ENCODE results near the gene B3GALNT2.

The B3GALNT2 gene

DNA sequence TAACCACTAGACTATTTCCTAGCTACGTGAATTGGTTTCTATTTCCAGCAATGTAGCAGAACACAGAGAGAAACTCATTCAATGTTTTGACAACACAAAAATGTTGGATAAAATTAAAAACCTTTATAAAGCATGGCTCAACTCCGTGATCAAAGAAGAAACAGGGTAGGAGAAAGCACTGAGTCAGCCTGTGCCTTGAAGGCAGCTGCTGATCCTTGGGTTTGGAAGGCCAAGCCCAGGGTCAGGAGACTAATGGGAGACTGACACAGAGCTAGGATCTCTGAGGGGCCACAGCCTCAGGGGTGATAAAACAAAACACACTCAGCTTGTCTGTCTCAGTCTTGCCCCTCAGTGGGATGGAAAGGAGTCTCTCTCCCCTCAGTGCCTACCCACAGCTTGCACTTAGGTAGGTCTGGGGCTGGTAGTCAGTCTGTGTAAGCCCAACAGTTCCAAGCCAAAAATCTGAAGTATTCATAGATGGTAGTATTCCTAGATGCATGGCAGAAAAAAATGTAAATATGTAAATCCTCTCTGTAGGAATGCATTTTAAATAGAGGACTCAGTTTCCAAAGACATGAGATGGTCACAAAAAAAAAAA is 53.3 kb downstream of the B3GALNT2 start:
- DNase-seq = no peak

DNA sequence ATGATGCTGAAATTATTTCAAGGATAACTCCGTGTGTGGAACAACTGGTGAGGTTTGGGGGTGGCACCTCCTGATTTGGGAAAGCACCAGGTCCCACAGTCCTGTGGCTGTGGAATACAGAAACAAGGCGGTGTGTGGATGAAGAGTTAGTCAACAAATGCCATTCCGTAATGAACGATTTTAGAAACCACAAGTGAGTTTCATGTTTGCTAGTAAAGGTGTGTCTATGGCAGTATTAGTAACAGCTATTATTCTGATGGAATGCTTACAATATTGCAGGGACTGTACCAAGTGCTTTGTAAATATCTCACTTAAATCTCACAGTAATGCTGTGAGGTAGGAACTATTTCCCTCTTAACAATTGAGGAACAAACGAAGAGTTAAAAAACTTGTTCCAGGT is 53.8 kb downstream of the B3GALNT2 start:
- DNase-seq = no peak

DNA sequence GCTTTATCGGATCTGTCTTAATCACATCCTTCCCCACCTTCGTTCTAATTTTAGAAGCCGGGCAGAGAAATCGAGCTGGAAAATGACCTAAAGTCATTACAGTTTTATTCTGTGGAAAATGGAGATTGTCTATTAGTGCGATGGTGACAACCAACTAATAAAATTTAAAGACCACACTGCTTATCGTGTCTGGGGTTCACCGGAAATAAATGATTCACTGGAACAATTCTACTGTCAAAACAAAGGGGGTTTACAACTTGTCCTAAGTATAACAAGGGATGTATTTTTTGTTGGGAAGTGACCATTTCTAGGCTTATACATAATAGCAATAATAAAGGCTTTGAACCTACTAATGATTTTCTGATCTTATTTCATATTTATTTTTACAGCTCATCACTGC is 55.6 kb downstream of the B3GALNT2 start:
- no peak for DNase-seq

DNA sequence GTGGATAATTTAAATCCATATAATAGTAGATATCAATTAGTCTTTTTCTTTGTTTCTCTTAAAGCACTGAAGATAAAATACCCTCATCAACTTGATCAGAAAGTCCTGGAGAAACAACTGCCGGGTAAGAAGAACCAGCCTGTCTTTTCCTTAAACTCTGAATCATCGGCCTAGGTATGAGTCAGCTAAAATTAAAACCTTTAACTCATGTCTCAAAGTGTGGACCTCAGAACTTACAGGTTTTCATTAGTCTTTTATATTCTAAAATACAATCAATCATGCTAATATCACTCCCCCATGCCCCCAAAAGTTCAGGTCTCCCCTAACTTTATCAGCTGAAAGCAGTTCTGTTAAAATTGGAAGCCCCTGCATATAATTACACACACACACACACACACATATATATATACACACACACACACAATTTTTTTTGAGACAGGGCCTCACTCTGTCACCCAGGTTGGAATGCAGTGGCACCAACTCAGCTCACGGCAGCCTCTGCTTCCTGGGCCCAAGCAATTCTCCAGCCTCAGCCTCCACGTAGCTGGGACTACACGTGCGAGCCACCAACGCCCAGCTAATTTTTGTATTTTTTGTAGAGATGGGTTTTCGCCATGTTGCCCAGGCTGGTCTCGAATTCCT is 61.3 kb downstream of the B3GALNT2 start:
- no peak for DNase-seq

DNA sequence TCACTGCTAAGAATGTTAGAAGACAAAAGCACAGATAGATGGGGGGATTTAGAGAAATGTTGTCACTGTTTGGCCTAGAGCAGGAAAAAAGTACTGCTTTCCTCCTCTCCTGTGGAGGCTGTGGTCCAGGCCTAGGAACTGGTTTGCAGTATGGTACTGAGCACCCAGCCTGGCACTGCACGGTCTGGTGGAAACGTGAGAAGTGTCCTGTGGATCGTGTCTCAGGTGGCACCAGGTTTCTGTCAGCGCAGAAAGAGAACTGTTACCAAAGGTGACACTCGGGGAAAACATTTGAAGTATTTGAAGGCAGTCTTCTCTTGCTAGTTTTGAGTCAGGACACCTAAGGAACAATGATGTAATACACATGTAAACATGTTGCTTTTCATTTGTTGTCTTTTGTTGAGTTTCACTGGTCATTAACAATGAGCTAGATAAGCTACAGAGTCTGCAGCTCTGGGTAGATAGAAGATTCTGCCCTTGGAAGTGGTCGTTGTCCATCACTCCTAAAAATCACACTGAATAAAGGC is 63.0 kb downstream of the B3GALNT2 start:
- no peak for DNase-seq

DNA sequence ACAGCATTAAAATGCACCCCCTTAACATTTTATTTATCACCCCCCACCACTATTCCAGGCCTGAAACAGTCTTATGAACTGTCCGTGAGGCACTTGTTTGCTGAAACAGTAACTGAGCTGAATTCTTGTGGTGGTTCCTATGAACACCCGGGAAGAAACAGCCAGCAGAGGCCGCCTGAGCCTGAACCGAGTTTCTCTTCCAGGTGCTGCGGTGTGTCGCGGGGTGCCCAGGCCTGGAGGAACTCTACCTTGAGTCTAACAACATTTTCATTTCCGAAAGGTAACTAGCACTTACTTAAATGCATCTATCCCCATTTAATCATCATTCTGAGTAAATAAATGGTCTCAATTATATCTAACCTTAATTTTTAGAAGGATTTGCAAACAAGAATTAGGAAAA is 70.3 kb downstream of the B3GALNT2 start:
- DNase-seq = no peak

DNA sequence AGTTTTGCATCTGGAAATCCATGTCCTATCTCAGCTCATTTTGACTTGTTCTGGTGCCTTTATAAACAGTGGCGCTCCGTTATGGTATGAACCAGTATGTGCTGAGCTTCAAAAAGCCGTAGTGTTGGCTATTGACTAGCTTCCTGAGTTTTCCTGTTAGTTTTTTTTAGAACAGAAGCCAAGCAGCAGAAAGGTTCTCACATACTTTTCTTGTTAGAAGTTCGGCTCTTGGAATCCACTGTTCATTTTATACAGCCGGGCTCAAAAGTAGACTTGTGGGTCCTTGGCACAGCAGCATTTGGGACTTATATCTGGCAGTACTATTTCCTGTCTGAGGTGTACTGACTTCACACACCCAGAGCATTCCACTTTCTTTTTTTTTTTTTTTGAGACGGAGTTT is 73.3 kb downstream of the B3GALNT2 start:
- no peak for DNase-seq

DNA sequence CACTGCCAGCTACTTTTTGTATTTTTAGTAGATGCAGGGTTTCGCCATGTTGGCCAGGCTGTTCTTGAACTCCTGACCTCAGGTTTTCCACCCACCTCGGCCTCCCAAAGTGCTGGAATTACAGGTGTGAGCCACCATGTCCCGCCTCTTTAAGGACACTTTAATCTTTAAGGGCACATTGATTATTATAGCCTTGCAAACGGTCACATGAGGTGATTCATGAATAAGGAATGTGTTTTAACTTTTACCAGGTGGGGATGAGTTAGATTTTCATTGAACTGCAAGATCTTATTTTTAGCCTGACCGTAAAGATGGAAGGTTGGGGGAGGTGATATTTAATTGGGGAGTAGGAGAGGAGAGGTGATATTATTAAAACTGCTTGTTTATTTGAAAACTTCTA is 75.1 kb downstream of the B3GALNT2 start:
- DNase-seq = no peak

DNA sequence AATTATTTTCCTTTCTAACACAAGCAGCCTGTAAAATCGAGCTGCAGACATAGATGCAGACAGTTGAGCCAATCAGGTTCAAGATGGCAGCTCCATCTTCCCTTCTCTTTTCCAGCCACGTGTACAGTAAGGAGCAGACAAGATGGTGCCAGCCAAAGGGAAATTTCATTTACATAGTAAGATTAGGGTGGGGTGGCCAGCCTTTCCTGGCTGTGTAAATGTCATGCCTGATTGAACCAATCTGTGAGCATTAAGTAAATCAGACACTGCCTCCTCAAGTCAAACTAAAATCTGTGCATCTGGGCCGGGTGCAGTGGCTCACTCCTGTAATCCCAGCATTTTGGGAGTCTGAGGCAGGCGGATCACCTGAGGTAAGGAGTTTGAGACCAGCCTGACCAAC is 76.8 kb downstream of the B3GALNT2 start:
- DNase-seq = no peak

DNA sequence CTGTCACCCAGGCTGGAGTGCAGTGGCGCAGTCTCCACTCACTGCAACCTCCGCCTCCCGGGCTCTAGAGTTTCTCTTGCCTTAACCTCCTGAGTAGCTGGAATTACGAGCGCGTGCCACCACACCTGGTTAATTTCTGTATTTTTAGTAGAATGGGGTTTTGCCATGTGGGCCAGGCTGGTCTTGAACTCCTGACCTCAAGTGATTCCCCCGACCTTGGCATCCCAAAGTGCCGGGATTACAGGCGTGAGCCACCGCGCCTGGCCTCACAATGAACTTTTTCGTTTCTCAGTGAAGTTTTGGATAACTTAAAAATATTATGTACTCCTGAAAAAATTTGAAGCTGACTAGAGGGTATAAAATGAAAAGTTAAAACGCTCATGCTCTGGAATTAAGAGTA is 77.6 kb downstream of the B3GALNT2 start:
- DNase-seq = no peak

DNA sequence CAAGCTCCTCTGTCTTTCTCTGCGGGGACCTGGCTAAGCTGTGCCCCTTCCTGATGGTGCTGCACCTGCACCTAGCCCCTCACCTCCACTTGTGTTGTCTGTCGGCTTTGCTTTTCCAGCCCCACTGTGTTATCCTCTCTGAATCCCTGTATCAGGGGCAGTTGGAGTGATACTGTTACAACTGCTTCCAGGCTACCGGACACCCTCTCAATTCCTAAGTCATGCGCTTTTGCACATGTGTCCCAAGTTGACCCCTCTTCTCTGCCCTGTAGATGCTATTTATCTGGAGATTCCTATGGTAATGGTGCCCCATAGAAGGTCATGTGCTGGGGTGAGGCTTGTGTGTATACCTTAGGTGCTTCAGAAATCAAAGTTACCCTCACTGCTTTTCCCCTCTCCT is 78.1 kb downstream of the B3GALNT2 start:
- DNase-seq = no peak

DNA sequence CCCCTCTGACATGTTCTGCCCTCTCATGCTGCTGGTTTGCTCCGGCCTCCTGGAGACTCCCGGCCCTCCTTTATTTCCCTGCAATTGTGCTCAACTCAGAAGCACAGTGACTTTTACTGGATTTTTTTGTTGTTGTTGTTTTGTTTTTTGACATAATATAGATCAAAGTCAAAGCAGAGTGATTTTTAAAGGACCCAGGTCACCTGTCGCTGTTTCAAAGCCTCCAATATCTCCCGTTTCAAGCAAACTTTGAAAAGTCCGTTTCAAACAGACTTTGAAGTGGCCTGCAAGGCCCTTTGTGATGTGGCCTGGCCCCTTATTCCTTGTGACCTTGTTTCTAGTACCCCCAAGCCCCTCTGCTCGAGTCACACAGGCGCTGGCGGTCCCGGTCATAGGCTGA is 78.9 kb downstream of the B3GALNT2 start:
- no peak for DNase-seq

DNA sequence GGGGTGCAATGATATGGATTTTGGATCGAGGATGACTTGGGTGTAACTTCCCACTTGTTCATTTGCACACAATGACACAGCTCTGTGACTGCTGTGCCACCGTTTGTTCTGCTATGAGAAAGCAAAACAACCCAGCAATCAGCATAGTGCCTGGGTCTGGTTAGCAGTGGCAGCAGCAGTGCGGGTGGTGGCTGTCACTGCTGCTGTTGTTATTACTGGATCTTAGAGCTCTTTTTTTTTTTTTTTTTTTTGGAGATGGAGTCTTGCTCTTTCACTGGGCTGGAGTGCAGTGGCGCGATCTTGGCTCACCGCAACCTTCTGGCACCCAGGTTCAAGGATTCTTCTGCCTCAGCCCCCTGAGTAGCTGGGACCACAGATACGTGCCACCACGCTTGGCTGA is 80.2 kb downstream of the B3GALNT2 start:
- no peak for DNase-seq

DNA sequence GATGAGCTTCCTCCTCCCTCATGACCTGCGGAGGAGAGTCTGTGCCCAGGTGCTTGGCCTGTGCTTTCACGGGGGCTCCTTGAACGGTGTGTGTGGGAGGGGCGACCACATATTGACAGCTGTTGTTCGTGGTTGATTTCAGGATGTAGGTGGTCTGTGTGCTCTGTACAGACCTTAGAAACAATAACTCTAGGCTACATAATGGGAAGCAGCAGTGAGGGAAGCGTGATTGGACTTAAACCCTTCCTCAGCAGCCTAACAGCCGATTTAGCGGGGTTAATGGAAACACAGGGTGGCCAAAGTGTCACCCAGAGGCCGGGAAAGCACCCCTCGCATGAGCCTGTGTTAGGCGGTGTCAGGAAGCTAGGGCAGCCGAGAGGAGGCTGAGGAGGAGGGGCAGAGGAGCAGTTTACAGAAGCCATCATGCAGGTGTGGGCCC is 81.0 kb downstream of the B3GALNT2 start:
- DNase-seq = no peak

DNA sequence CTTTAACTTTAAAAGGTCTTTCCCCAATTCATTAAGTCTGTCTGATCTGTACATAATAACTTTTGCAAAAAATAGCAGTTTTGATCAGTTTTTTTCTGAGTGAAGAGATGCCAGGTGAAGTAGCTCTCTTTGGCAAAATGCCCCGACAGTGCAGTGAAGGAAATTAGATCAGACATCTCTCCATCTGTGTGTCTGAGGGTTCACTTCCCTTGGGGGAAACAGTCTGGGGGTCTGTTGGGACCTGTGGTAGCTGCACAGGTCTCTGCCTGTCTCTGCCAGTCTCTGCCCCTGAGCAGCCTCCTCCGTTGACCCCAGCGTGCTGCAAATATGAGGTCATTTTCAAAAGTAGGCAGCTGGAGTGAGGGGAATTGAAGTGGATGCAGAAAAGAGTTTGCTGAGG is 82.5 kb downstream of the B3GALNT2 start:
- no peak for DNase-seq

DNA sequence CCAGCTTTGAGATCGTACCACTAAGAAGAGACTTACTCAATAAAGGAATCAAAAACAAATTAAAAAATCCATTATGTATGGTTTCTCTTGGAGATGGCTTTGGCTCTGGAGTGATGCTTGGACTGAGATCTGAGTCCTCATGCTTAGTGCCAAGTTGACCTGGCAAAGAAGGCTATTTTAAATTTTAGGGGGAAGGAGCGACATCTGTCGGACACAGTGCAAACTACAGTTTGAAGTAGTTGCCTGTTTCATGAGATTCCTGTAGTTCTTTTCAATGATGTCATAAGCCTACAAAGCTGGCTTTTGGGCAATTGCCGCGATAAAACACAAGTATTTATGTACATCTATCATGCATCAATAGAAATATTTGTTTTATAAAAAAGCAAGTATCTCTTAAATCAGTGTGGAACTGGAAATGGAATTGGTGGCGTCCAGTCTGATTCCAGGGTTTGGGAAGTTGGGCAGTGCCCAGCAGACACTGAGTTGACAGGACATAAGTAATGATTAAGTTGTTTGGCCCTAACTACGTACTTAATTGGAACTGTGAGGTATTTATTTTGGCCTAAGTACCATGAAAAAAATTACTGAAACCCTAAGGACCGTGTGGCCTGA is 87.1 kb downstream of the B3GALNT2 start:
- DNase-seq = peak; percentile 73

DNA sequence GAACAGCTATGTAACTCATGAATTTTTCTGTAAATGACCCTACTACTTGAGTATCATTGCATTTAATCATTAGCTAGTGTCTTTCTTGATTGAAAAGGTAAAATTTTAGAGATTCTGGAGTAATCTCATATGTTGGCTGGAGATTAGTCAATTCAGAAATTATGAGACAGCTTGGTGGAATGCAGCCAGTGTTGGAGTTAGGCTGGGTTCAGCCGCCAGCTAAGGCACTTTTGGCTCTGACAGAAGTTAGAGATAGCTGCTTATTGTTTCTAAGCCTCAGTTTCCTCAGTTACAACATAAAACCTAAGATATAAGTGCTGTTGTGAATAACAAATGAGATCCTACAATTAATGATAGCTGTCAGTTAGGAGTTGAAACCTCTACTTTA is 87.6 kb downstream of the B3GALNT2 start:
- DNase-seq = no peak

DNA sequence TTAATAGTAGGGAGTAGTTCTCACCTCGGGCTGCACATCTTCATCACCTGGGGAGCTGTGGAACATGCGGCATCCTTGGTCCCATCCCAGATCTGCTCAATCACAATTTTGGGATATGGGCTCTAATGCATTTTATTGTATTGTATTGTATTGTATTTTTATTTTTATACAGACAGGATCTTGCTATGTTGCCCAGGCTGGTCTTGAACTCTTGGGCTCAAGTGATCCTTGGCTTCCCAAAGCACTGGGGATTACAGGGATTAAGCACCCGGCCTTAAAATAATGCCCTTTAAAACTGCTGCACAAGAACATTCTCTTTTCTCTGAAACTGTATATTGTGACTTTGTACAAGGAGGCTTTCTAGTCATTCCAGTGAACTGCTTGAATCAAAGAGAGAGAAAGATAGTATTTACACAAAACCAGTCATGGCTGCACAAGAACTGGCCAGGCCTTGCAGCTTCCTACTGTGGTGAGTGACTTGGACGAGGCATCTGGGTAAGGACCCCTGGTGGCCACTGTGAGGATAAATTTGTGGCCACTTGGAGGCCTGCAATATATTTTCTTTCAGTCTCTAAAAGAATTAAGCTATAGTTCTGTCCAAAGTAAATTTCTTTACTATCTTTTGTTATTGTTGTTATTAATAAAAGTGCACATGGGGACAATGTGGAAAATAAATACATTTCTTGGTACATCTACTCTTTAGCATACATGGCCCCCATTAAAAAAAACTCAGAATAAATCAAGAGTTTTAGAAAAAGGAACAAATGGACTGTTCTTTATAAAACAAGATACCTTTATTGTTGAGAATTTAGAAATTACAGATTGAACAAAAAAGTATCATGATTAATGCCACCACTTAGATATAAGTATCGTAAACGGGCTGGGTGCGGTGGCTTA is 89.0 kb downstream of the B3GALNT2 start:
- DNase-seq = peak; percentile 33

DNA sequence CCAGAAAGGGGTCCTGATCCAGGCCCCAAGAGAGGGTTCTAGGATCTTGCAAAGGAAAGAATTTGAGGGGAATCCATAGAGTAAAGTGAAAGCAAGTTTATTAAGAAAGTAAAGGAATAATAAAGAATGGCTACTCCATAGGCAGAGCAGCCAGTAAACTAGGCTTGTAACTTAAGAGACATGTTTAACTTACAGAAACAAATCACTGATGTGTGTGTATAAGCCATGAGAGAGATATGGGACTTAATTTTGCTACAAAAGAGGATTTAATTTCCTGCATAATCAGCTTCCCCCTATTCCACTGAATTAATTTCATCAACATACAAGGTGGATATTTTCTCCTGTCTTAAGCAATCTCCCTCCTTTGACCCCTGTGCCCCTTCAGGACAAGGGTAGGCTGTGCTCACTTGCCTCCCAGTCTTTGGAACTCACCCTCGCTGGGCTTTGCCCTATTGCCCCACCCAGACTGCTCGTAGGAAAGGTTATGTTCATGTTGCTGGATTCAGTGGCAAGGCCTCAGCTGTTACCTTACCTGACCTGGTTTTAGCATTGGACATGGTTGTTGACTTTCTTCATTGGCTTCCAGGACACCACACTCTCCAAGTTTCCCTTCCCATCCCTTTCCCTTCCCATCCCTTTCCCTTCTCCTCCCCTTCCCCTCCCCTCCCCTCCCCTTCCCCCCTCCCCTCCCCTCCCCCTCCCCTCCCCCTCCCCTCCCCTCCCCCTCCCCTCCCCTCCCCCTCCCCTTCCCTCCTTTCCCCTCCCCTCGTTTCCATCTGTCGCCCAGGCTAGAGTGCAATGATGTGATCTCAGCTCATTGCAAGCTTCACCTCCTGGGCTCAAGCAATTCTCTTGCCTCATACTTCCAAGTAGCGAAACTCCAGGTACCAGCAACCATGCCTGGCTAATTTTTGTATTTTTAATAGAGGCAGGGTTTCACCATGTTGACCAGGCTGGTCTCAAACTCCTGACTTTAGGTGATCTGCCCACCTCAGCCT is 92.5 kb downstream of the B3GALNT2 start:
- DNase-seq = no peak

DNA sequence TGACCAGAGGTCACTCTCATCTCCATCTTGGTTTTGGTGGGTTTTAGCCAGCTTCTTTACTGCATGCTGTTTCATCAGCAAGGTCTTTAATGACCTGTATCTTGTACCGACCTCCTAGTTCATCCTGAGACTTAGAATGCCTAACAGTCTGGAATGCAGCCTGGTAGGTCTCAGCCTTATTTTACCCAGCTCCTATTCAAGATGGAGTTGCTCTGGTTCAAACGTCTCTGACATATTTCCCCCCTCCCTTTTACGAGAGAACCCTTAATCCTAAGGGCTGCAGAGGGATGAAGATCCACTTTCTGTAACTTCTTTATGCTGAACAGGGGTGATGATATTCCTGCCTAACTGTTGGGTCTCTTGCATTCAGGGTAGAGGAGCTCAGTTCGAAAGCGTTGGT is 93.8 kb downstream of the B3GALNT2 start:
- no peak for DNase-seq

DNA sequence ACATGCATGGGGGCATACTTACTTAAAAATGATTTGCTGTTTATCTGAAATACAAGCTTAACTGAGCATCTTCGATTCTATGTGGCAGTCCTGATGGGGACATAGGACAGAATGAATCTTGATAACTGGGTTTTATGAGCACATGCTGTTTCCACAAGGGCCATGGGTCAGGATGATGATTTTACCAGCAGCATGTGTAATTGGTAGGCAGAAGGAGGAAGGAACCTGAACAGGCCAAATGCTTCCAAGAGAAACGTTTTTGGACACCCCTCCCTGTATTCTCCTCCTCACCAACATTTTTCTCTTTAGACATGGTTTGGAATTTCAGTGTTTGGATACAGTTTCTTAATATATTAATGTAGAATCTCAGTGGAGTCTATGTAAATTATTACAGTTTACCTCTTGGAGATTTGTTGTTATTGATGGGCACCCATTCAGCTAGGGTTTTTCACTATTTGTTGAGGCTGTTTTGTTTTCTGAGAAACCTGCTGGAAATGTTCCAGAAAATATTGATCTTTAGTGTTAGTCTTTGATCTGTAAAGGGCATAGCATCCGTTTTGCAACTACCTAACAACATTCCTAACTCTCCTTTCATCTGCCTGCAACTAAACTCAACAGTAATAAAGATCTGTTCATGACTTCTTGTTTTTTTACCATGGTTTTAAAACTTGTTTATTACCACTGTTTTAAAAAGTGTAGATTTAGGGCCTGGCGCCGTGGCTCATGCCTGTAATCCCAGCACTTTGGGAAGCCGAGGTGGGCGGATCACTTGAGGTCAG is 95.0 kb downstream of the B3GALNT2 start:
- DNase-seq = no peak

Measured in retina (tissue), 1 donor.